Esophagus muscularis mucosa (tissue), 3 donors: Measurements from ENCODE around the gene FAM168B.
"Not testable (repeated sequence)": the region's sequence is repeated elsewhere in the genome, so short reads cannot be mapped to it uniquely, and the experiment has no call there.

Experiments used
- CTCF ChIP-seq, 3 experiments: fragments of 200-600 bp in 2 of 3; fragments of 450-650 bp in 1 of 3; sonication (generic) in 2 of 3; IDR thresholded peaks; one replicate each; pipeline ENCODE4 v1.5.1; 2017 to 2019; ENCODE audit warnings: antibody characterized with exemption in 3 of 3, mild to moderate bottlenecking in 2 of 3, moderate library complexity in 1 of 3
- POLR2A ChIP-seq: fragments of 450-650 bp; IDR thresholded peaks from one replicate; pipeline ENCODE4 v1.6.1; 2017; ENCODE audit warnings: antibody characterized with exemption, moderate library complexity, mild to moderate bottlenecking, low read depth

- not testable (repeated sequence) for TF ChIP-seq CTCF (IDR thresholded peaks at IDR 0.05); POLR2A
Observed at GRCh38 chr2:131075578-131075977, 17.7 kb downstream of the FAM168B start.
